NK-92 treated with Interleukin-12 subunit alpha and Interleukin-12 subunit beta, amount 100 ng/mL, for 24 hours (cell line): ENCODE results near the gene LYZL1.
A peak's percentile ranks its signal among the peaks of the same experiment; 100 is the strongest.
"Not testable (repeated sequence)": the region's sequence is repeated elsewhere in the genome, so short reads cannot be mapped to it uniquely, and the experiment has no call there.

Experiments
- DNase-seq: peaks from one replicate; lab custom pipeline; 2025; lab: John Stamatoyannopoulos, UW

Gene LYZL1

GRCh38 chr10:29288906-29289305 is at the start of gene LYZL1:
Gene LYZL1 (plus strand): TSS chr10:29289070. CDS start chr10:29291868, 2,798 bp downstream.
- not testable (repeated sequence) for DNase-seq

GRCh38 chr10:29239569-29240472 is 49.0 kb upstream of the LYZL1 start:
- peak; percentile 6 for DNase-seq

- DNase-seq: no peak
Measured at GRCh38 chr10:29240986-29241660, 47.7 kb upstream of the LYZL1 start.

- no peak for DNase-seq
Measured at GRCh38 chr10:29241925-29242324, 46.9 kb upstream of the LYZL1 start.

- no peak for DNase-seq
Measured at GRCh38 chr10:29243066-29243465, 45.8 kb upstream of the LYZL1 start.

- no peak for DNase-seq
Measured at GRCh38 chr10:29243750-29244149, 45.1 kb upstream of the LYZL1 start.

- DNase-seq: no peak
Measured at GRCh38 chr10:29244978-29245377, 43.9 kb upstream of the LYZL1 start.

- DNase-seq: no peak
Measured at GRCh38 chr10:29245476-29245875, 43.4 kb upstream of the LYZL1 start.

- no peak for DNase-seq
Measured at GRCh38 chr10:29246449-29246848, 42.4 kb upstream of the LYZL1 start.

GRCh38 chr10:29248158-29248557 is 40.7 kb upstream of the LYZL1 start:
- no peak for DNase-seq

GRCh38 chr10:29249018-29249417 is 39.9 kb upstream of the LYZL1 start:
- no peak for DNase-seq

- DNase-seq: no peak
Measured at GRCh38 chr10:29250066-29250465, 38.8 kb upstream of the LYZL1 start.

GRCh38 chr10:29252811-29253689 is 35.8 kb upstream of the LYZL1 start:
- DNase-seq: no peak

GRCh38 chr10:29253690-29254029 is 35.2 kb upstream of the LYZL1 start:
- DNase-seq: no peak

GRCh38 chr10:29254123-29255046 is 34.5 kb upstream of the LYZL1 start:
- DNase-seq: peak; percentile 30

GRCh38 chr10:29255104-29255503 is 33.8 kb upstream of the LYZL1 start:
- DNase-seq: no peak

GRCh38 chr10:29256019-29256418 is 32.9 kb upstream of the LYZL1 start:
- DNase-seq: no peak

- DNase-seq: no peak
Measured at GRCh38 chr10:29256586-29256985, 32.3 kb upstream of the LYZL1 start.

GRCh38 chr10:29257106-29257783 is 31.6 kb upstream of the LYZL1 start:
- DNase-seq: peak; percentile 27

GRCh38 chr10:29257784-29258135 is 31.1 kb upstream of the LYZL1 start:
- no peak for DNase-seq

- DNase-seq: no peak
Measured at GRCh38 chr10:29259498-29259897, 29.4 kb upstream of the LYZL1 start.
